ENCODE measurements around the gene PRMT5.

Gene PRMT5

GRCh38 chr14:22872833-22873520, 56.2 kb downstream of the PRMT5 start:
- DNase-seq: no peak

GRCh38 chr14:22872033-22872832, 56.9 kb downstream of the PRMT5 start:
- peak; percentile 64 for DNase-seq

GRCh38 chr14:22871224-22872032, 57.7 kb downstream of the PRMT5 start, which contains the start of gene LRP10:
Gene LRP10 (plus strand): TSS chr14:22871740. CDS start chr14:22872304, 564 bp downstream.
- DNase-seq: peak; percentile 80

- no peak for DNase-seq
These were observed 58.4 kb downstream of the PRMT5 start for GRCh38 chr14:22870811-22871223.
